Measurements from ENCODE around the gene PRR14L.
"Not testable (repeated sequence)": the region's sequence is repeated elsewhere in the genome, so short reads cannot be mapped to it uniquely, and the experiment has no call there.

Gene PRR14L

GRCh38 chr22:31742115-31742514 is 7.8 kb downstream of the PRR14L start:
- no peak for FAIRE-seq
- DNase-seq (ENCODE audit: insufficient read length, low spot score), result no peak

- FAIRE-seq; DNase-seq (ENCODE audit: insufficient read length, low spot score): not testable (repeated sequence)
Measured at GRCh38 chr22:31740314-31740713, 9.6 kb downstream of the PRR14L start.

- DNase-seq (ENCODE audit: insufficient read length, low spot score) (no peak), FAIRE-seq (no peak)
Measured at GRCh38 chr22:31739795-31740201, 10.1 kb downstream of the PRR14L start.

GRCh38 chr22:31738566-31738965 is 11.4 kb downstream of the PRR14L start:
- FAIRE-seq, result no peak

GRCh38 chr22:31737932-31738331 is 12.0 kb downstream of the PRR14L start:
- DNase-seq (ENCODE audit: insufficient read length, low spot score) (no peak), FAIRE-seq (no peak)

More at GRCh38 chr22:31738566-31738965, 11.4 kb downstream of the PRR14L start:
- no peak for DNase-seq (ENCODE audit: insufficient read length, low spot score)

GRCh38 chr22:31736458-31736857 is 13.5 kb downstream of the PRR14L start:
- no peak for FAIRE-seq

GRCh38 chr22:31734512-31734911 is 15.4 kb downstream of the PRR14L start:
- DNase-seq (ENCODE audit: insufficient read length, low spot score) (no peak), FAIRE-seq (no peak)

More at GRCh38 chr22:31736458-31736857, 13.5 kb downstream of the PRR14L start:
- DNase-seq (ENCODE audit: insufficient read length, low spot score), result no peak

- FAIRE-seq (no peak), DNase-seq (ENCODE audit: insufficient read length, low spot score) (no peak)
Measured at GRCh38 chr22:31733580-31734079, 16.3 kb downstream of the PRR14L start.

- no peak for DNase-seq (ENCODE audit: insufficient read length, low spot score)
Measured at GRCh38 chr22:31732089-31732829, 17.7 kb downstream of the PRR14L start.

GRCh38 chr22:31730344-31730711 is 19.6 kb downstream of the PRR14L start:
- FAIRE-seq (no peak), DNase-seq (ENCODE audit: insufficient read length, low spot score) (no peak)

More at GRCh38 chr22:31732089-31732829, 17.7 kb downstream of the PRR14L start:
- FAIRE-seq, result no peak

GRCh38 chr22:31728857-31729256 is 21.1 kb downstream of the PRR14L start:
- no peak for DNase-seq (ENCODE audit: insufficient read length, low spot score)
- FAIRE-seq, result no peak

- no peak for FAIRE-seq
- DNase-seq (ENCODE audit: insufficient read length, low spot score), result no peak
Measured at GRCh38 chr22:31726692-31727091, 23.2 kb downstream of the PRR14L start.

- DNase-seq (ENCODE audit: insufficient read length, low spot score) (no peak), FAIRE-seq (no peak)
Measured at GRCh38 chr22:31723723-31724122, 26.2 kb downstream of the PRR14L start.

- no peak for FAIRE-seq
- DNase-seq (ENCODE audit: insufficient read length, low spot score), result no peak
Measured at GRCh38 chr22:31719850-31720471, 30.0 kb downstream of the PRR14L start.

- DNase-seq (ENCODE audit: insufficient read length, low spot score) (no peak), FAIRE-seq (no peak)
Measured at GRCh38 chr22:31715147-31715778, 34.7 kb downstream of the PRR14L start.

- FAIRE-seq, result not testable (repeated sequence)
Measured at GRCh38 chr22:31711226-31711625, 38.7 kb downstream of the PRR14L start.

GRCh38 chr22:31707519-31707918 is 42.4 kb downstream of the PRR14L start:
- FAIRE-seq, result no peak

More at GRCh38 chr22:31711226-31711625, 38.7 kb downstream of the PRR14L start:
- not testable (repeated sequence) for DNase-seq (ENCODE audit: insufficient read length, low spot score)

GRCh38 chr22:31695423-31695822 is 54.5 kb downstream of the PRR14L start:
- FAIRE-seq, result no peak
- no peak for DNase-seq (ENCODE audit: insufficient read length, low spot score)

More at GRCh38 chr22:31707519-31707918, 42.4 kb downstream of the PRR14L start:
- DNase-seq (ENCODE audit: insufficient read length, low spot score), result no peak

GRCh38 chr22:31694046-31694445 is 55.9 kb downstream of the PRR14L start:
- DNase-seq (ENCODE audit: insufficient read length, low spot score); FAIRE-seq: not testable (repeated sequence)

- DNase-seq (ENCODE audit: insufficient read length, low spot score) (no peak), FAIRE-seq (peak; percentile 4)
Measured at GRCh38 chr22:31692186-31692886, 57.6 kb downstream of the PRR14L start.

GRCh38 chr22:31691408-31691807 is 58.5 kb downstream of the PRR14L start:
- no peak for FAIRE-seq
- DNase-seq (ENCODE audit: insufficient read length, low spot score), result no peak

Measured in GM19239 (cell line).